Left renal pelvis (tissue), 4 donors: ENCODE data around the gene CXCL13. TPM values are rescaled to one million over a fixed set of nuclear protein-coding genes. Genes with fewer than 3 reads are reported as not detected.
"Not testable (repeated sequence)": the region's sequence is repeated elsewhere in the genome, so short reads cannot be mapped to it uniquely, and the experiment has no call there.

ENCODE experiments used
- DNase-seq, 4 donors: peaks; one replicate each; pipeline ENCODE4 v3.0.0-alpha.2; 2013; ENCODE audit warnings: low read depth in 4 of 4, low spot score in 3 of 4
- polyA plus RNA-seq, 4 donors: library from polyadenylated mRNA; unstranded; fragments of 120-200 nt; gene quantifications; one replicate each; pipeline ENCODE4 v1.2.1, GENCODE V29; 2013; ENCODE audit not compliant: insufficient read length in 4 of 4

Gene CXCL13
- polyA plus RNA-seq, 4 donors: 0.54 to 0.72 (median 0.61) TPM

DNA sequence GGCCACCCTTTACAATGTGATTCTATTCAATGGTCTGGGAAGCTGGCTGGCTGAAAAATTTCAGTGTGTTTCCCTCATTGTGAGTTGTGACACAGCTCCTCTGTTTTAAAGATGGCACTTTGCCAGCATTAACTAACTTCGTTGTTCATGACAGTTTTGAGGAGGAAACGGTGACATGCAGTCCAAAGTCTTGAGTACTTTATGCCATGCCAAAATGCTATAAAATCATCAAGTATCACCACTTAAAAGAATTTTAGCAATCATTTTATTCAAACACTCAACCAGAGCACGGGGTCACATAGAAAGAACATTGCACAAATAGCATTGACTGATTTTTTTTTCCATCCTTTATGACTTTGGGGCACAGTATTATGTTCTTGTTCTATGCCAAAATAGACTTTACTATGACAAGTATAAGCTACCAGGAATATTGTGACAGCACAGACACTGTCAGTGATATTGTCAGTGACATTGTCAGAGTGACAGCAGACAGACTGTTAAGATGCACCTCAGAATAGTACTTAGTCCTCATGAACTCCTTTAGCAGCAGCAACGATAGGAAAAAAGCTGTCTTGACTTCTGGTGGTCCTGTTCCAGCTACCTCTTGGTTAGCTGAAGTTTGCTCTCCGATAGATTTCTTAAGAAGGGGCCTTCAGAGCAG, 46.7 kb downstream of the CXCL13 start:
- no peak for DNase-seq

DNA sequence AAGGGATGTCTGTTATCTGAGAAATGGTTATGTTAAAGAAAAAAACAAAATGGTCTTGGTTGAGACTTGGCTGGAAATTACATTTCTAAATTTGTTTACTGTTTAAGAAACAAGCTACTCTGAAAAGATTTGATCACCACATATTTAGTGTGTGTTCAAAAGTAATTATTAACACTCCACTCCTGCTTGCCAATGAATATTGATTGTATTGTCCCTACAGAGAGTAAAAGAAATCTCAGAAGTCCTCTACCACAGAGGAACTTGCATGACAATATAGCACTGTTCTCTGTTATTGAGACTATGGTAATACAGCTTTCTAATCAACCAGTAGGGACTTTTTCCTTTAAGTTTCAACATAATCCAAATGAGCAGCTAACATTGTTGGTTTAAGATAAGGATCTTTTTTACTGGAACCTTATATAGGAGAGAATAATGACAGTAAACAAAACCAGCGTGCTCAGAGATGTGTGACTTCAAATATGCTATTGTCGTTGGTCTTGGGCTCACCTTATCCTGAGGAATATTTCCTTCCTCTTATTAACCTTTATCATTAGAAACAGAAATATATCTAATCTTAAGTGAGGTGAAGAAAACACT, 47.6 kb downstream of the CXCL13 start:
- DNase-seq: no peak

DNA sequence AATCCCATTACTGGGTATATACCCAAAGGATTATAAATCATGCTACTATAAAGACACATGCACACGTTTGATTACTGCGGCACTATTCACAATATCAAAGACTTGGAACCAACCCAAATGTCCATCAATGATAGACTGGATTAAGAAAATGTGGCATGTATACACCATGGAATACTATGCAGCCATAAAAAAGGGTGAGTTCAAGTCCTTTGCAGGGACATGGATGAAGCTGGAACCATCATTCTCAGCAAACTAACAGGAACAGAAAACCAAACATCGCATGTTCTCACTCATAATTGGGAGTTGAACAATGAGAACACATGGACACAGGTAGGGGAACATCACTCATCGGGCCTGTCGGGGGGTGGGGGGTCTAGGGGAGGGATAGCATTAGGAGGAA, 54.7 kb downstream of the CXCL13 start:
- DNase-seq: not testable (repeated sequence)

Other genes with a start within 250 kb of the CXCL13 start
- 10 to 100 TPM; 20.6 to 40.9 (median 35.1) TPM for gene CNOT6L, start 213.5 kb downstream of the CXCL13 start, polyA plus RNA-seq